B cell (primary cell): ENCODE measurements around the gene GRID2. TPM values are rescaled to one million over a fixed set of nuclear protein-coding genes. Genes with fewer than 3 reads are reported as not detected.

ENCODE experiments used
- ATAC-seq: fragments of 200-7000 bp; cut with Tn5 transposase; one replicate; pipeline ENCODE4 v1.10.0; 2021; ENCODE audit warnings: low read depth, mild to moderate bottlenecking, moderate number of reproducible peaks, moderate library complexity
- CTCF ChIA-PET: fragments of 350-600 bp; sonication (Branson Sonifier 250); formaldehyde crosslinking; loops from one replicate; lab custom pipeline; 2021; ENCODE audit warnings: antibody characterized with exemption, inconsistent platforms; lab: Charles Lee
- POLR2A ChIA-PET: fragments of 350-600 bp; sonication (Branson Sonifier 250); formaldehyde crosslinking; loops from one replicate; lab custom pipeline; 2021; ENCODE audit warnings: antibody characterized with exemption; lab: Charles Lee
- DNase-seq: peaks from one replicate; pipeline ENCODE4 v3.0.0; 2013
- H2AFZ ChIP-seq: 2 replicates; pipeline ENCODE4 v1.6.1; 2012; ENCODE audit warnings: mild to moderate bottlenecking, low read depth, low read length; ENCODE audit not compliant: insufficient read depth, poor library complexity, severe bottlenecking
- H3K27ac ChIP-seq, 2 donors: 1 replicate in 1 of 2; 2 replicates in 1 of 2; pipeline ENCODE4 v1.5.1; 2012 to 2013; ENCODE audit warnings: low read length in 2 of 2, mild to moderate bottlenecking in 2 of 2, moderate library complexity in 1 of 2
- H3K27me3 ChIP-seq, 4 experiments: fragments of 200-600 bp in 1 of 4; sonication (generic) in 1 of 4; replicated peaks in 1 of 4; 1 replicate in 2 of 4; 2 replicates in 2 of 4; pipeline versions ENCODE4 v1.6.1 to v1.7.0; 2013 to 2016; ENCODE audit warnings: low read length in 3 of 4, mild to moderate bottlenecking in 2 of 4, mixed read lengths in 1 of 4, moderate library complexity in 1 of 4; ENCODE audit not compliant: insufficient read depth in 4 of 4, control insufficient read depth in 3 of 4; ENCODE audit errors: control extremely low read depth in 1 of 4
- H3K36me3 ChIP-seq, 2 experiments: replicated peaks in 1 of 2; 1 replicate in 1 of 2; 2 replicates in 1 of 2; pipeline versions ENCODE4 v1.6.1 to v1.7.1; 2013; ENCODE audit warnings: low read length in 1 of 2; ENCODE audit not compliant: insufficient read depth in 2 of 2, control insufficient read depth in 1 of 2; ENCODE audit errors: control extremely low read depth in 1 of 2, extremely low read depth in 1 of 2
- H3K4me1 ChIP-seq, 2 donors: fragments of 200-600 bp in 1 of 2; sonication (generic) in 1 of 2; 1 replicate in 1 of 2; 2 replicates in 1 of 2; pipeline versions ENCODE4 v1.5.1 to v1.6.1; 2013 to 2017; ENCODE audit warnings: low read length in 2 of 2; ENCODE audit not compliant: control insufficient read depth in 2 of 2, insufficient read depth in 2 of 2
- H3K4me2 ChIP-seq: replicated peaks from 2 replicates; pipeline ENCODE3; 2012; ENCODE audit warnings: mild to moderate bottlenecking, low read depth, low read length; ENCODE audit not compliant: poor library complexity, severe bottlenecking
- H3K4me3 ChIP-seq, 5 experiments: fragments of 200-600 bp in 1 of 5; sonication (generic) in 1 of 5; 1 replicate in 3 of 5; 2 replicates in 2 of 5; pipeline versions ENCODE4 v1.5.1 to v1.7.0; 2011 to 2016; ENCODE audit warnings: low read length in 4 of 5, mild to moderate bottlenecking in 4 of 5, low read depth in 2 of 5, control low read depth in 1 of 5, moderate library complexity in 1 of 5; ENCODE audit not compliant: insufficient read depth in 1 of 5; ENCODE audit errors: control extremely low read depth in 1 of 5, extremely low read depth in 1 of 5
- H3K79me2 ChIP-seq: fragments of 200-600 bp; sonication (generic); one replicate; pipeline ENCODE4 v1.6.0; 2016; ENCODE audit warnings: low read length; ENCODE audit not compliant: control insufficient read depth, insufficient read depth
- H3K9ac ChIP-seq: fragments of 200-600 bp; sonication (generic); 2 replicates; pipeline ENCODE4 v1.6.1; 2017; ENCODE audit warnings: mild to moderate bottlenecking, low read length, moderate library complexity
- H3K9me3 ChIP-seq, 3 donors: one replicate each; pipeline versions ENCODE4 v1.6.1 to v1.7.1; 2013; ENCODE audit warnings: low read length in 2 of 3; ENCODE audit not compliant: control insufficient read depth in 2 of 3, insufficient read depth in 1 of 3; ENCODE audit errors: control extremely low read depth in 1 of 3
- H4K20me1 ChIP-seq: 2 replicates; pipeline ENCODE4 v1.6.0; 2012; ENCODE audit warnings: mild to moderate bottlenecking, low read length; ENCODE audit not compliant: insufficient read depth, control insufficient read depth, poor library complexity, severe bottlenecking
- H3K27ac Mint-ChIP-seq: one replicate; pipeline ENCODE4 v1.8.0; 2021; ENCODE audit warnings: mixed read lengths
- H3K27me3 Mint-ChIP-seq: one replicate; pipeline ENCODE4 v1.8.0; 2021; ENCODE audit warnings: mixed read lengths
- H3K4me1 Mint-ChIP-seq: one replicate; pipeline ENCODE4 v1.8.0; 2021; ENCODE audit warnings: mixed read lengths
- H3K4me3 Mint-ChIP-seq: one replicate; pipeline ENCODE4 v1.8.0; 2021; ENCODE audit warnings: mixed read lengths
- H3K9me3 Mint-ChIP-seq: one replicate; pipeline ENCODE4 v1.8.0; 2022; ENCODE audit warnings: mixed read lengths; ENCODE audit not compliant: insufficient read depth
- EZH2 ChIP-seq: IDR thresholded peaks from 2 replicates; pipeline ENCODE4 v1.6.1; 2012; ENCODE audit warnings: borderline replicate concordance, low read depth, mild to moderate bottlenecking, moderate library complexity, low read length; ENCODE audit not compliant: insufficient read depth, poor library complexity, severe bottlenecking
- WGBS: methylation state at CpG from one replicate; pipeline ENCODE4 v1.1.5; 2013; ENCODE audit warnings: missing lambda C conversion rate; ENCODE audit not compliant: insufficient coverage; 5-methylcytosine and 5-hydroxymethylcytosine counted together
- intact Hi-C: fragments of 100-400 bp; cut with micrococcal nuclease; formaldehyde crosslinking; loops from one replicate; pipeline ENCODE4 v1.10.0; 2022
- polyA plus RNA-seq: library from polyadenylated mRNA; depleted of rRNA; stranded (reverse); fragments of >200 nt; gene quantifications from 2 replicates; pipeline ENCODE4 v1.2.3, GENCODE V29; 2012
- total RNA-seq, 2 donors: library from RNA; stranded (reverse); fragments of 120-200 nt in 1 of 2; gene quantifications; 1 replicate in 1 of 2; 2 replicates in 1 of 2; pipeline versions ENCODE4 v1.2.3 to v1.2.4, GENCODE V29; 2013 to 2022
- TF ChIP-seq, protein P1 (sequence below): fragments of 200-600 bp; IDR thresholded peaks from one replicate; pipeline ENCODE4 v1.8.0; 2022; ENCODE audit warnings: antibody characterized with exemption, mild to moderate bottlenecking

The GRID2 gene
- total and polyA plus RNA-seq, 2 donors (not counting 1 experiment from before 2014, with no cell fraction given): not detected

- no peak for ATAC-seq
- CTCF ChIA-PET: no interaction called here
These were observed 560.3 kb downstream of the GRID2 start for GRCh38 chr4:92864096-92864495.

DNA sequence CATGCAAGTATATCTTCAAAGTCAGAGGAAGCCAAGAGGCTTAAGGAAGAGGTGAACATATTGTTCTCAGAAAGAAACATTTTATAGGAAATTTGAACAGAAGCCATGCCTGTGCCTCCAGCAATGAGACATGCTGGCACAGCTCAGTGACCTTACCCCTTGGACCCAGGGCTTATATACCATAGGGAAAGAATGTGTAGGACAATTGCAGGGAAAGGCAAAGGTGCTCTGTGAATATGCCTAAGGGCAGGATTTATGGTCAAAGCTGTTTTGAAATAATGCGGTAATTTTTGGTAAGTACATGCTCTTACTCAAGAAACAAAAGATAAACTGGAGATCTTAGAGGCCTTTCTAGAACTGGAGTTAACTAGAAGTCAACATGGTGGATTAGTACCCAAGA lies 568.8 kb downstream of the GRID2 start:
- Histone ChIP-seq H3K9ac (no peak overlapping the region), H3K27ac (no peak overlapping the region), H2AFZ (no peak overlapping the region), H3K79me2 (no peaks in the 10 kb centered on the region), H4K20me1 (no peaks in the 10 kb centered on the region), H3K27me3 (no peaks in the 10 kb centered on the region), H3K4me3 (no peak overlapping the region), H3K36me3 (no peaks in the 10 kb centered on the region), H3K9me3 (no peaks in the 10 kb centered on the region), H3K4me2 (no peak overlapping the region), H3K4me1 (no peaks in the 10 kb centered on the region)
- Mint-ChIP-seq H3K9me3 (no peaks in the 10 kb centered on the region), H3K4me3 (no peak overlapping the region), H3K4me1 (no peaks in the 10 kb centered on the region), H3K27me3 (no peaks in the 10 kb centered on the region), H3K27ac (no peak overlapping the region)
- CTCF ChIA-PET: no interaction called here
- TF ChIP-seq, protein P1, sequence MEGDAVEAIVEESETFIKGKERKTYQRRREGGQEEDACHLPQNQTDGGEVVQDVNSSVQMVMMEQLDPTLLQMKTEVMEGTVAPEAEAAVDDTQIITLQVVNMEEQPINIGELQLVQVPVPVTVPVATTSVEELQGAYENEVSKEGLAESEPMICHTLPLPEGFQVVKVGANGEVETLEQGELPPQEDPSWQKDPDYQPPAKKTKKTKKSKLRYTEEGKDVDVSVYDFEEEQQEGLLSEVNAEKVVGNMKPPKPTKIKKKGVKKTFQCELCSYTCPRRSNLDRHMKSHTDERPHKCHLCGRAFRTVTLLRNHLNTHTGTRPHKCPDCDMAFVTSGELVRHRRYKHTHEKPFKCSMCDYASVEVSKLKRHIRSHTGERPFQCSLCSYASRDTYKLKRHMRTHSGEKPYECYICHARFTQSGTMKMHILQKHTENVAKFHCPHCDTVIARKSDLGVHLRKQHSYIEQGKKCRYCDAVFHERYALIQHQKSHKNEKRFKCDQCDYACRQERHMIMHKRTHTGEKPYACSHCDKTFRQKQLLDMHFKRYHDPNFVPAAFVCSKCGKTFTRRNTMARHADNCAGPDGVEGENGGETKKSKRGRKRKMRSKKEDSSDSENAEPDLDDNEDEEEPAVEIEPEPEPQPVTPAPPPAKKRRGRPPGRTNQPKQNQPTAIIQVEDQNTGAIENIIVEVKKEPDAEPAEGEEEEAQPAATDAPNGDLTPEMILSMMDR: no peak
- TF ChIP-seq EZH2: no peak
- DNase-seq (no peak), ATAC-seq (no peak)
- intact Hi-C loops: no loop called here
- no CpG with 5 or more reads among the region's 1 CpG for WGBS
- POLR2A ChIA-PET: no interaction called here

More at GRCh38 chr4:92864096-92864495, 560.3 kb downstream of the GRID2 start:
- H4K20me1 ChIP-seq: no peaks in the 10 kb centered on the region
- Mint-ChIP-seq H3K4me1 (no peaks in the 10 kb centered on the region), H3K4me3 (no peak overlapping the region), H3K27me3 (no peaks in the 10 kb centered on the region), H3K9me3 (peaks cover 2% of the 10 kb centered on the region), H3K27ac (no peak overlapping the region)
- no peaks in the 10 kb centered on the region for H3K27me3 ChIP-seq
- no peak overlapping the region for H2AFZ ChIP-seq
- H3K4me2 ChIP-seq: no peak overlapping the region
- no peaks in the 10 kb centered on the region for H3K36me3 ChIP-seq
- no peak overlapping the region for H3K27ac ChIP-seq
- H3K9ac ChIP-seq: no peak overlapping the region
- intact Hi-C loops: no loop called here
- H3K4me3 ChIP-seq: no peak overlapping the region
- peaks cover 0 to 1% (median 0%) of the 10 kb centered on the region in 3 donors for H3K9me3 ChIP-seq
- H3K79me2 ChIP-seq: no peaks in the 10 kb centered on the region
- DNase-seq: no peak
- no CpG with 5 or more reads among the region's 1 CpG for whole genome bisulfite sequencing
- POLR2A ChIA-PET: no interaction called here
- no peaks in the 10 kb centered on the region for H3K4me1 ChIP-seq
- TF ChIP-seq, protein P1: no peak
- no peak for TF ChIP-seq EZH2
